ENCODE measurements around the gene LHX6. TPM values are rescaled to one million over a fixed set of nuclear protein-coding genes. Genes with fewer than 3 reads are reported as not detected.

The LHX6 gene
- total RNA-seq, 1 experiment from 2014 or later, result 1.8 TPM

DNA sequence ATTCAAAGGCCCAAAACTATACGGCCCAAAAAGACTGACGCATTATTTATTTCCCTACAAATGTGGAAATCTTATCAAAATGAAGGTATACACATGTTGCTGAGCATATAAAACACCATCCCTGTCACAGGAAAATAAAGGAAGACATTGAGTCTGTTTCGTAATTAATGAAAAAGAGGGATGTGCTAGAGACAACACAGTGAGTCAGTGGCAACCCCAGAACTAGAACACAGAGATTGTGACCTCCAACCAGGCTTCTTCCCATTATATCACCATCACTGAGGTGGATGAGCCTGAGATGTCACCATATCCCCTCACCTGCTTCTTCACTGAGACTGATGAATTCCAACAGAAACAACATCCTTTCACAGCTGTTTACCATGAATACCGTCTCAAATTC, 73.0 kb downstream of the LHX6 start:
- no peak overlapping the region; a peak in 1 of 7 replicates for H3K27ac Mint-ChIP-seq

More for the DNA sequence above, 73.0 kb downstream of the LHX6 start:
- Histone ChIP-seq H2BK15ac (ENCODE audit: low read depth, low read length) (no peak overlapping the region), H3K79me2 (ENCODE audit: insufficient read depth, low read length) (peaks cover 4% of the 10 kb centered on the region; the same call in 1 of the 2 replicates), H2BK120ac (ENCODE audit: low read depth, low read length, poor library complexity, severe bottlenecking) (no peak overlapping the region), H3K4ac (ENCODE audit: low read depth, low read length) (no peak overlapping the region), H4K91ac (ENCODE audit: insufficient read length, low read depth, low read length) (no peak overlapping the region), H3K9ac (ENCODE audit: extremely low read depth, insufficient read length, low read length) (no peak overlapping the region), H4K5ac (ENCODE audit: insufficient read length, low read depth, low read length) (no peak overlapping the region), H3K27me3 (ENCODE audit: insufficient read depth, low read length) (no peaks in the 10 kb centered on the region), H3K4me1 (ENCODE audit: insufficient read depth, low read length) (0 out of 2 replicates have a peak, but pooled peaks cover 2% of the 10 kb centered on the region), H3K9me3 (ENCODE audit: control insufficient read depth, low read depth, low read length) (no peaks in the 10 kb centered on the region), H3K27ac (ENCODE audit: insufficient read length, low read depth, low read length) (no peak overlapping the region), H2BK5ac (ENCODE audit: insufficient read length, low read length) (no peak overlapping the region), H3K18ac (ENCODE audit: insufficient read length, low read depth, low read length) (no peak overlapping the region), H3T11ph (ENCODE audit: low read length) (no peak overlapping the region), H3K23me2 (ENCODE audit: insufficient read length, low read depth, low read length, poor library complexity, severe bottlenecking) (peaks cover 4% of the 10 kb centered on the region), H3K4me2 (ENCODE audit: insufficient read depth, insufficient read length, low read length) (no peak overlapping the region), H4K20me1 (ENCODE audit: control insufficient read depth, insufficient read depth, insufficient read length) (no peaks in the 10 kb centered on the region), H2AK5ac (ENCODE audit: insufficient read length, low read length) (no peak overlapping the region), H3K79me1 (ENCODE audit: insufficient read depth, low read depth, low read length, poor library complexity, severe bottlenecking) (peaks cover 4% of the 10 kb centered on the region), H2BK12ac (ENCODE audit: insufficient read length, low read depth, low read length) (no peak overlapping the region), H3K56ac (ENCODE audit: insufficient read length, low read depth, low read length) (no peak overlapping the region), H2AFZ (ENCODE audit: low read length) (no peak overlapping the region), H2BK20ac (ENCODE audit: low read depth, low read length, poor library complexity, severe bottlenecking) (no peak overlapping the region), H4K8ac (replicated peaks; ENCODE audit: insufficient read length, low read depth, low read length) (no peak overlapping the region), H3K14ac (ENCODE audit: insufficient read depth, low read length) (no peak overlapping the region), H3K23ac (ENCODE audit: insufficient read length, low read depth, low read length) (no peak overlapping the region)
- TF ChIP-seq, protein P1, sequence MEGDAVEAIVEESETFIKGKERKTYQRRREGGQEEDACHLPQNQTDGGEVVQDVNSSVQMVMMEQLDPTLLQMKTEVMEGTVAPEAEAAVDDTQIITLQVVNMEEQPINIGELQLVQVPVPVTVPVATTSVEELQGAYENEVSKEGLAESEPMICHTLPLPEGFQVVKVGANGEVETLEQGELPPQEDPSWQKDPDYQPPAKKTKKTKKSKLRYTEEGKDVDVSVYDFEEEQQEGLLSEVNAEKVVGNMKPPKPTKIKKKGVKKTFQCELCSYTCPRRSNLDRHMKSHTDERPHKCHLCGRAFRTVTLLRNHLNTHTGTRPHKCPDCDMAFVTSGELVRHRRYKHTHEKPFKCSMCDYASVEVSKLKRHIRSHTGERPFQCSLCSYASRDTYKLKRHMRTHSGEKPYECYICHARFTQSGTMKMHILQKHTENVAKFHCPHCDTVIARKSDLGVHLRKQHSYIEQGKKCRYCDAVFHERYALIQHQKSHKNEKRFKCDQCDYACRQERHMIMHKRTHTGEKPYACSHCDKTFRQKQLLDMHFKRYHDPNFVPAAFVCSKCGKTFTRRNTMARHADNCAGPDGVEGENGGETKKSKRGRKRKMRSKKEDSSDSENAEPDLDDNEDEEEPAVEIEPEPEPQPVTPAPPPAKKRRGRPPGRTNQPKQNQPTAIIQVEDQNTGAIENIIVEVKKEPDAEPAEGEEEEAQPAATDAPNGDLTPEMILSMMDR (conservative IDR thresholded peaks at IDR 0.05), result no peak
- Mint-ChIP-seq H3K4me1 (peaks cover 8 to 22% of the 10 kb centered on the region in 2 experiments), H3K4me3 (no peak overlapping the region), H3K9me3 (no peaks in the 10 kb centered on the region; a peak in 1 of 5 replicates), H3K36me3 (ENCODE audit: insufficient read depth in 1 of 3, low read depth in 3 of 3) (peaks cover 5 to 9% (median 7%) of the 10 kb centered on the region in 3 experiments; a peak in 6 of 7 replicates), H3K27me3 (ENCODE audit: low read depth) (peaks cover 2% of the 10 kb centered on the region; the same call in 1 of the 2 replicates)
- no peak for DNase-seq
- WGBS (ENCODE audit: extremely low coverage, insufficient read length, low lambda C conversion rate), result no CpG with 5 or more reads among the region's 4 CpGs

Other genes with a start within 250 kb of the LHX6 start
- gene TTLL11, start 135.6 kb downstream of the LHX6 start, total RNA-seq (2021), result 1.5 and 1.9 TPM in 2 replicates
- gene NDUFA8, start 69.2 kb downstream of the LHX6 start, total RNA-seq (2021), result 60.7 and 65.1 TPM in 2 replicates
- gene MORN5, start 69.0 kb downstream of the LHX6 start, total RNA-seq (2021), result not detected in 2 replicates
- gene RBM18, start 35.9 kb upstream of the LHX6 start, total RNA-seq (2021), result 18.3 and 18.9 TPM in 2 replicates
- 31.6 and 33.7 TPM in 2 replicates for gene MRRF, start 35.9 kb upstream of the LHX6 start, total RNA-seq (2021)
- 1.0 and 1.3 TPM in 2 replicates for gene PTGS1, start 142.1 kb upstream of the LHX6 start, total RNA-seq (2021)
- gene OR1J1, start 249.0 kb upstream of the LHX6 start, total RNA-seq (2021), result not detected in 2 replicates

Measured in H9 (cell line).